GM23338 (cell line): ENCODE measurements around the gene EBF4. TPM values are rescaled to one million over a fixed set of nuclear protein-coding genes. Genes with fewer than 3 reads are reported as not detected.

Experiments
- ATAC-seq: fragments of 200-7000 bp; cut with Tn5 transposase; 3 replicates; pipeline ENCODE4 v1.9.1; 2020
- DNase-seq: peaks from one replicate; pipeline ENCODE4 v3.0.0-alpha.2; 2015; ENCODE audit warnings: low spot score
- H2AFZ ChIP-seq: fragments of 200-600 bp; sonication (generic); 2 replicates; pipeline ENCODE4 v1.8.0; 2016; ENCODE audit warnings: antibody characterized with exemption, mild to moderate bottlenecking, moderate library complexity
- H3F3A ChIP-seq: fragments of 200-600 bp; sonication (generic); replicated peaks from 2 replicates; pipeline ENCODE4 v1.8.0; 2017; ENCODE audit warnings: antibody characterized with exemption, mixed run types, low read depth
- H3K27ac ChIP-seq: fragments of 200-600 bp; sonication (generic); 2 replicates; pipeline ENCODE4 v1.6.1; 2016; ENCODE audit warnings: low read depth
- H3K27me3 ChIP-seq: fragments of 200-600 bp; sonication (generic); 2 replicates; pipeline ENCODE4 v1.8.0; 2016; ENCODE audit warnings: mild to moderate bottlenecking, mixed run types, moderate library complexity; ENCODE audit not compliant: insufficient read depth
- H3K36me3 ChIP-seq: fragments of 200-600 bp; sonication (generic); 2 replicates; pipeline ENCODE4 v1.8.0; 2016; ENCODE audit warnings: mild to moderate bottlenecking; ENCODE audit not compliant: insufficient read depth
- H3K4me1 ChIP-seq: fragments of 200-600 bp; sonication (generic); 2 replicates; pipeline ENCODE4 v1.8.0; 2016; ENCODE audit warnings: mild to moderate bottlenecking, moderate library complexity; ENCODE audit not compliant: insufficient read depth
- H3K4me2 ChIP-seq: fragments of 200-600 bp; sonication (generic); 2 replicates; pipeline ENCODE4 v1.7.1; 2017; ENCODE audit warnings: mixed run types
- H3K4me3 ChIP-seq: fragments of 200-600 bp; sonication (generic); 2 replicates; pipeline ENCODE4 v1.6.1; 2016; ENCODE audit warnings: mixed run types
- H3K79me2 ChIP-seq: fragments of 200-600 bp; sonication (generic); replicated peaks from 2 replicates; pipeline ENCODE4 v1.8.0; 2017; ENCODE audit warnings: mild to moderate bottlenecking; ENCODE audit not compliant: insufficient read depth
- H3K9me2 ChIP-seq: fragments of 200-600 bp; sonication (generic); 2 replicates; pipeline ENCODE4 v1.8.0; 2017; ENCODE audit not compliant: insufficient read depth
- H4K20me1 ChIP-seq: fragments of 200-600 bp; sonication (generic); replicated peaks from 2 replicates; pipeline ENCODE4 v1.8.0; 2017; ENCODE audit warnings: mild to moderate bottlenecking; ENCODE audit not compliant: insufficient read depth
- H3K27ac Mint-ChIP-seq: 2 replicates; pipeline ENCODE4 v1.8.0; 2020; ENCODE audit warnings: inconsistent platforms, mild to moderate bottlenecking, moderate library complexity, mixed read lengths
- H3K27me3 Mint-ChIP-seq: 3 replicates; pipeline ENCODE4 v1.8.0; 2022; ENCODE audit warnings: low read depth, mild to moderate bottlenecking, moderate library complexity, mixed read lengths, inconsistent platforms; ENCODE audit not compliant: insufficient read depth, poor library complexity
- H3K36me3 Mint-ChIP-seq: 3 replicates; pipeline ENCODE4 v1.8.0; 2021; ENCODE audit warnings: low read depth, mild to moderate bottlenecking, inconsistent platforms, moderate library complexity, mixed read lengths
- H3K4me1 Mint-ChIP-seq: 3 replicates; pipeline ENCODE4 v1.8.0; 2020; ENCODE audit warnings: mild to moderate bottlenecking, inconsistent platforms, mixed read lengths
- H3K4me3 Mint-ChIP-seq: 3 replicates; pipeline ENCODE4 v1.8.0; 2021; ENCODE audit warnings: moderate library complexity, mild to moderate bottlenecking, inconsistent platforms, mixed read lengths
- H3K9me3 Mint-ChIP-seq: 3 replicates; pipeline ENCODE4 v1.8.0; 2020; ENCODE audit warnings: moderate library complexity, mild to moderate bottlenecking, inconsistent platforms, mixed read lengths
- CREB1 ChIP-seq: fragments of 250-450 bp; sonication (Bioruptor Pico); IDR thresholded peaks from 2 replicates; pipeline ENCODE4 v1.5.0; 2020; ENCODE audit warnings: low read depth, mild to moderate bottlenecking, moderate library complexity
- polyA plus RNA-seq: library from polyadenylated mRNA; unstranded; fragments of >200 nt; fragmentation: Nextera tagmentation; extraction: Ambion mirVana; gene quantifications from 2 replicates; pipeline ENCODE4 v1.2.1, GENCODE V29; 2016
- total RNA-seq: library from RNA; depleted of rRNA; stranded (reverse); fragments of >200 nt; shearing (Covaris generic); gene quantifications from 2 replicates; pipeline ENCODE4 v1.2.3, GENCODE V29; 2014
- TF ChIP-seq, protein P1 (sequence below): fragments of 250-450 bp; sonication (Bioruptor Pico); IDR thresholded peaks from 2 replicates; pipeline ENCODE4 v1.5.0; 2020; ENCODE audit warnings: mild to moderate bottlenecking, moderate library complexity
- TF ChIP-seq, protein P2 (sequence below), 2 experiments: fragments of 200-600 bp in 1 of 2; sonication (generic) in 1 of 2; conservative IDR thresholded peaks; 2 replicates each; pipeline versions ENCODE4 v1.5.1 to v1.6.1; 2016 to 2017; ENCODE audit warnings: antibody characterized with exemption in 2 of 2, low read depth in 2 of 2, mild to moderate bottlenecking in 2 of 2, moderate library complexity in 1 of 2

Gene EBF4
- total and polyA plus RNA-seq, 2 experiments from 2014 or later, result 0.66 to 1.6 TPM

DNA sequence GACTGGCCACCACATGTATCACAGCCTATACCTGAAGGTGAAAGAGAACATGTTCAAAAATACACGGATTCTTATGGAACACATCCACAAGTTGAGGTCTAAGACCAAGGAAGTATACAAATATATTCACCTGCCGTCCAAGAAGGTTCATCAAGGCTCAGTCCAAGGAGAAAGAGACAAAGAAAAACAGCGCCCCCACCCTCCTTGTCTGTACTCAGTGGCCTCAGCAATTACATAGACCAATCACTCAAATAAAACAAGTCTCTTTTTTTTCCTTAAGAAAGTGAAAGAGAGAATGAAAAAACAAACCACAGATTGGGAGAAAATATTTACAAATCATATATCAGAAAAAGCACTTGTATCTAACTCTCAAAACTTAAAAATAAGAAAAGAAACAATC is 88.4 kb downstream of the EBF4 start:
- no peaks in the 10 kb centered on the region for H3K4me1 ChIP-seq
- Mint-ChIP-seq H3K4me3 (no peak overlapping the region), H3K27ac (no peak overlapping the region), H3K36me3 (no peaks in the 10 kb centered on the region), H3K27me3 (peaks cover 5% of the 10 kb centered on the region), H3K9me3 (no peaks in the 10 kb centered on the region), H3K4me1 (no peaks in the 10 kb centered on the region)
- DNase-seq, result peak; percentile 54
- no peak overlapping the region for H3K4me3 ChIP-seq
- ATAC-seq, result peak; percentile 46
- H3K4me2 ChIP-seq, result no peak overlapping the region
- TF ChIP-seq, protein P1, sequence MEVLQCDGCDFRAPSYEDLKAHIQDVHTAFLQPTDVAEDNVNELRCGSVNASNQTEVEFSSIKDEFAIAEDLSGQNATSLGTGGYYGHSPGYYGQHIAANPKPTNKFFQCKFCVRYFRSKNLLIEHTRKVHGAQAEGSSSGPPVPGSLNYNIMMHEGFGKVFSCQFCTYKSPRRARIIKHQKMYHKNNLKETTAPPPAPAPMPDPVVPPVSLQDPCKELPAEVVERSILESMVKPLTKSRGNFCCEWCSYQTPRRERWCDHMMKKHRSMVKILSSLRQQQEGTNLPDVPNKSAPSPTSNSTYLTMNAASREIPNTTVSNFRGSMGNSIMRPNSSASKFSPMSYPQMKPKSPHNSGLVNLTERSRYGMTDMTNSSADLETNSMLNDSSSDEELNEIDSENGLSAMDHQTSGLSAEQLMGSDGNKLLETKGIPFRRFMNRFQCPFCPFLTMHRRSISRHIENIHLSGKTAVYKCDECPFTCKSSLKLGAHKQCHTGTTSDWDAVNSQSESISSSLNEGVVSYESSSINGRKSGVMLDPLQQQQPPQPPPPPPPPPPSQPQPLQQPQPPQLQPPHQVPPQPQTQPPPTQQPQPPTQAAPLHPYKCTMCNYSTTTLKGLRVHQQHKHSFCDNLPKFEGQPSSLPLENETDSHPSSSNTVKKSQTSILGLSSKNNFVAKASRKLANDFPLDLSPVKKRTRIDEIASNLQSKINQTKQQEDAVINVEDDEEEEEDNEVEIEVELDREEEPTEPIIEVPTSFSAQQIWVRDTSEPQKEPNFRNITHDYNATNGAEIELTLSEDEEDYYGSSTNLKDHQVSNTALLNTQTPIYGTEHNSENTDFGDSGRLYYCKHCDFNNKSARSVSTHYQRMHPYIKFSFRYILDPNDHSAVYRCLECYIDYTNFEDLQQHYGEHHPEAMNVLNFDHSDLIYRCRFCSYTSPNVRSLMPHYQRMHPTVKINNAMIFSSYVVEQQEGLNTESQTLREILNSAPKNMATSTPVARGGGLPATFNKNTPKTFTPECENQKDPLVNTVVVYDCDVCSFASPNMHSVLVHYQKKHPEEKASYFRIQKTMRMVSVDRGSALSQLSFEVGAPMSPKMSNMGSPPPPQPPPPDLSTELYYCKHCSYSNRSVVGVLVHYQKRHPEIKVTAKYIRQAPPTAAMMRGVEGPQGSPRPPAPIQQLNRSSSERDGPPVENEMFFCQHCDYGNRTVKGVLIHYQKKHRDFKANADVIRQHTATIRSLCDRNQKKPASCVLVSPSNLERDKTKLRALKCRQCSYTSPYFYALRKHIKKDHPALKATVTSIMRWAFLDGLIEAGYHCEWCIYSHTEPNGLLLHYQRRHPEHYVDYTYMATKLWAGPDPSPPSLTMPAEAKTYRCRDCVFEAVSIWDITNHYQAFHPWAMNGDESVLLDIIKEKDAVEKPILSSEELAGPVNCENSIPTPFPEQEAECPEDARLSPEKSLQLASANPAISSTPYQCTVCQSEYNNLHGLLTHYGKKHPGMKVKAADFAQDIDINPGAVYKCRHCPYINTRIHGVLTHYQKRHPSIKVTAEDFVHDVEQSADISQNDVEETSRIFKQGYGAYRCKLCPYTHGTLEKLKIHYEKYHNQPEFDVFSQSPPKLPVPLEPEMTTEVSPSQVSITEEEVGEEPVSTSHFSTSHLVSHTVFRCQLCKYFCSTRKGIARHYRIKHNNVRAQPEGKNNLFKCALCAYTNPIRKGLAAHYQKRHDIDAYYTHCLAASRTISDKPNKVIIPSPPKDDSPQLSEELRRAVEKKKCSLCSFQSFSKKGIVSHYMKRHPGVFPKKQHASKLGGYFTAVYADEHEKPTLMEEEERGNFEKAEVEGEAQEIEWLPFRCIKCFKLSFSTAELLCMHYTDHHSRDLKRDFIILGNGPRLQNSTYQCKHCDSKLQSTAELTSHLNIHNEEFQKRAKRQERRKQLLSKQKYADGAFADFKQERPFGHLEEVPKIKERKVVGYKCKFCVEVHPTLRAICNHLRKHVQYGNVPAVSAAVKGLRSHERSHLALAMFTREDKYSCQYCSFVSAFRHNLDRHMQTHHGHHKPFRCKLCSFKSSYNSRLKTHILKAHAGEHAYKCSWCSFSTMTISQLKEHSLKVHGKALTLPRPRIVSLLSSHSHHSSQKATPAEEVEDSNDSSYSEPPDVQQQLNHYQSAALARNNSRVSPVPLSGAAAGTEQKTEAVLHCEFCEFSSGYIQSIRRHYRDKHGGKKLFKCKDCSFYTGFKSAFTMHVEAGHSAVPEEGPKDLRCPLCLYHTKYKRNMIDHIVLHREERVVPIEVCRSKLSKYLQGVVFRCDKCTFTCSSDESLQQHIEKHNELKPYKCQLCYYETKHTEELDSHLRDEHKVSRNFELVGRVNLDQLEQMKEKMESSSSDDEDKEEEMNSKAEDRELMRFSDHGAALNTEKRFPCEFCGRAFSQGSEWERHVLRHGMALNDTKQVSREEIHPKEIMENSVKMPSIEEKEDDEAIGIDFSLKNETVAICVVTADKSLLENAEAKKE (CRISPR knock-in tag), result no peak
- no peak for TF ChIP-seq CREB1
- TF ChIP-seq, protein P2, sequence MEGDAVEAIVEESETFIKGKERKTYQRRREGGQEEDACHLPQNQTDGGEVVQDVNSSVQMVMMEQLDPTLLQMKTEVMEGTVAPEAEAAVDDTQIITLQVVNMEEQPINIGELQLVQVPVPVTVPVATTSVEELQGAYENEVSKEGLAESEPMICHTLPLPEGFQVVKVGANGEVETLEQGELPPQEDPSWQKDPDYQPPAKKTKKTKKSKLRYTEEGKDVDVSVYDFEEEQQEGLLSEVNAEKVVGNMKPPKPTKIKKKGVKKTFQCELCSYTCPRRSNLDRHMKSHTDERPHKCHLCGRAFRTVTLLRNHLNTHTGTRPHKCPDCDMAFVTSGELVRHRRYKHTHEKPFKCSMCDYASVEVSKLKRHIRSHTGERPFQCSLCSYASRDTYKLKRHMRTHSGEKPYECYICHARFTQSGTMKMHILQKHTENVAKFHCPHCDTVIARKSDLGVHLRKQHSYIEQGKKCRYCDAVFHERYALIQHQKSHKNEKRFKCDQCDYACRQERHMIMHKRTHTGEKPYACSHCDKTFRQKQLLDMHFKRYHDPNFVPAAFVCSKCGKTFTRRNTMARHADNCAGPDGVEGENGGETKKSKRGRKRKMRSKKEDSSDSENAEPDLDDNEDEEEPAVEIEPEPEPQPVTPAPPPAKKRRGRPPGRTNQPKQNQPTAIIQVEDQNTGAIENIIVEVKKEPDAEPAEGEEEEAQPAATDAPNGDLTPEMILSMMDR (conservative IDR thresholded peaks at IDR 0.05; ENCODE audit: low read depth in 2 of 2), result peak; percentile 37 to 48; a peak in 3 of 4 replicates
- H3K36me3 ChIP-seq, result no peaks in the 10 kb centered on the region
- H3K9me2 ChIP-seq, result no peaks in the 10 kb centered on the region
- H3K27me3 ChIP-seq, result no peaks in the 10 kb centered on the region
- no peak overlapping the region for H3K27ac ChIP-seq
- H4K20me1 ChIP-seq, result no peaks in the 10 kb centered on the region
- no peaks in the 10 kb centered on the region for H3K79me2 ChIP-seq
- H3F3A ChIP-seq, result no peaks in the 10 kb centered on the region
- no peak overlapping the region for H2AFZ ChIP-seq
